Parathyroid adenoma (tissue), 2 donors: ENCODE measurements around the gene IL17RE.
"Not testable (repeated sequence)": the region's sequence is repeated elsewhere in the genome, so short reads cannot be mapped to it uniquely, and the experiment has no call there.

Experiments used
- H2AFZ ChIP-seq: fragments of 300-600 bp; sonication (generic); one replicate; pipeline ENCODE4 v1.7.0; 2017; ENCODE audit warnings: antibody characterized with exemption, mild to moderate bottlenecking
- H3K27ac ChIP-seq: fragments of 300-600 bp; sonication (generic); one replicate; pipeline ENCODE4 v1.7.0; 2017
- H3K27me3 ChIP-seq: fragments of 300-600 bp; sonication (generic); one replicate; pipeline ENCODE4 v1.7.0; 2017; ENCODE audit warnings: low read length; ENCODE audit not compliant: control insufficient read depth, insufficient read depth
- H3K36me3 ChIP-seq: fragments of 300-600 bp; sonication (generic); one replicate; pipeline ENCODE4 v1.7.0; 2017; ENCODE audit warnings: low read length; ENCODE audit not compliant: control insufficient read depth, insufficient read depth
- H3K4me1 ChIP-seq: fragments of 300-600 bp; sonication (generic); one replicate; pipeline ENCODE4 v1.7.0; 2017; ENCODE audit warnings: control low read depth
- H3K4me2 ChIP-seq: fragments of 300-600 bp; sonication (generic); one replicate; pipeline ENCODE4 v1.7.0; 2017; ENCODE audit warnings: low read length
- H3K4me3 ChIP-seq: fragments of 300-600 bp; sonication (generic); one replicate; pipeline ENCODE4 v1.7.0; 2017; ENCODE audit warnings: low read depth, low read length
- H3K79me2 ChIP-seq: fragments of 300-600 bp; sonication (generic); one replicate; pipeline ENCODE4 v1.7.0; 2017; ENCODE audit warnings: control low read depth
- H3K9ac ChIP-seq: fragments of 300-600 bp; sonication (generic); one replicate; pipeline ENCODE4 v1.7.0; 2017; ENCODE audit warnings: mild to moderate bottlenecking
- H3K9me3 ChIP-seq: fragments of 300-600 bp; sonication (generic); one replicate; pipeline ENCODE4 v1.7.0; 2017; ENCODE audit warnings: low read length; ENCODE audit not compliant: control insufficient read depth
- CTCF ChIP-seq: fragments of 300-600 bp; sonication (generic); IDR thresholded peaks from one replicate; pipeline ENCODE4 v1.7.0; 2017; ENCODE audit warnings: antibody characterized with exemption, mild to moderate bottlenecking
- donor health status: primary hyperparathyroidism.

Gene IL17RE

GRCh38 chr3:9875448-9875847, 27.2 kb upstream of the IL17RE start:
- Histone ChIP-seq H3K27ac (no peak overlapping the region), H3K36me3 (no peaks in the 10 kb centered on the region), H3K9me3 (no peaks in the 10 kb centered on the region), H3K79me2 (no peaks in the 10 kb centered on the region), H3K27me3 (no peaks in the 10 kb centered on the region), H3K9ac (no peak overlapping the region), H3K4me1 (no peaks in the 10 kb centered on the region), H2AFZ (no peak overlapping the region), H3K4me2 (no peak overlapping the region), H3K4me3 (no peak overlapping the region)
- no peak for TF ChIP-seq CTCF

- not testable (repeated sequence) for H3K4me1 ChIP-seq, H2AFZ ChIP-seq, H3K4me2 ChIP-seq, H3K27me3 ChIP-seq, H3K27ac ChIP-seq, H3K9me3 ChIP-seq, H3K9ac ChIP-seq, H3K79me2 ChIP-seq, H3K36me3 ChIP-seq, H3K4me3 ChIP-seq
These were observed 26.4 kb upstream of the IL17RE start for GRCh38 chr3:9876255-9876654.

GRCh38 chr3:9876991-9877390, 25.7 kb upstream of the IL17RE start:
- Histone ChIP-seq H3K4me1 (no peaks in the 10 kb centered on the region), H3K4me3 (no peak overlapping the region), H3K27me3 (no peaks in the 10 kb centered on the region), H3K79me2 (no peaks in the 10 kb centered on the region), H3K4me2 (no peak overlapping the region), H3K9me3 (no peaks in the 10 kb centered on the region), H2AFZ (no peak overlapping the region), H3K9ac (no peak overlapping the region), H3K27ac (no peak overlapping the region), H3K36me3 (no peaks in the 10 kb centered on the region)
- no peak for TF ChIP-seq CTCF

GRCh38 chr3:9878700-9879099, 23.9 kb upstream of the IL17RE start:
- TF ChIP-seq CTCF = no peak
- H3K4me3 ChIP-seq = no peak overlapping the region

GRCh38 chr3:9879830-9880549, 22.7 kb upstream of the IL17RE start, which contains the start of gene CIDEC:
Gene CIDEC (minus strand): TSS chr3:9880253. CDS start chr3:9878486, 1,767 bp downstream.
- no peak for TF ChIP-seq CTCF
- no peak within 1 kb of the TSS for H2AFZ ChIP-seq
- H3K36me3 ChIP-seq = no peaks in the 10 kb centered on the region
- H3K79me2 ChIP-seq = no peaks in the 10 kb centered on the region
- no peak within 1 kb of the TSS for H3K4me2 ChIP-seq
- no peaks in the 10 kb centered on the region for H3K9me3 ChIP-seq
- no peak within 1 kb of the TSS for H3K27ac ChIP-seq
- no peaks in the 10 kb centered on the region for H3K27me3 ChIP-seq
- no peaks in the 10 kb centered on the region for H3K4me1 ChIP-seq
- H3K4me3 ChIP-seq = no peak within 1 kb of the TSS
- H3K9ac ChIP-seq = no peak within 1 kb of the TSS

More at GRCh38 chr3:9878700-9879099, 23.9 kb upstream of the IL17RE start:
- Histone ChIP-seq H3K9ac (no peak overlapping the region), H3K27ac (no peak overlapping the region), H3K36me3 (no peaks in the 10 kb centered on the region), H3K4me1 (no peaks in the 10 kb centered on the region), H3K4me2 (no peak overlapping the region), H3K79me2 (no peaks in the 10 kb centered on the region), H2AFZ (no peak overlapping the region), H3K9me3 (no peaks in the 10 kb centered on the region), H3K27me3 (no peaks in the 10 kb centered on the region)
